Stimulated activated CD4-positive, alpha-beta T cell treated with anti-CD3 and anti-CD28 coated beads, Interleukin-1b, Interleukin-23, amount 100 ng/mL, for 4 hours (primary cell): ENCODE measurements around the gene CCNQ.

Source experiments
- DNase-seq, 2 donors: peaks; one replicate each; pipeline ENCODE4 v3.0.0-alpha.2; 2020; ENCODE audit warnings: low read depth in 2 of 2

The CCNQ gene

GRCh38 chrX:153637121-153638040 is 38.4 kb upstream of the CCNQ start:
- no peak for DNase-seq

GRCh38 chrX:153636716-153637115 is 37.8 kb upstream of the CCNQ start:
- no peak for DNase-seq

- no peak for DNase-seq
These were observed 37.1 kb upstream of the CCNQ start for GRCh38 chrX:153635788-153636668.

GRCh38 chrX:153635388-153635787 is 36.4 kb upstream of the CCNQ start:
- DNase-seq = no peak

GRCh38 chrX:153634832-153635231 is 35.9 kb upstream of the CCNQ start:
- DNase-seq = no peak

GRCh38 chrX:153634236-153634635 is 35.3 kb upstream of the CCNQ start:
- no peak for DNase-seq

- no peak for DNase-seq
These were observed 34.8 kb upstream of the CCNQ start for GRCh38 chrX:153633607-153634180.

- no peak for DNase-seq
These were observed 34.1 kb upstream of the CCNQ start for GRCh38 chrX:153633048-153633447.

- DNase-seq = no peak
These were observed 33.6 kb upstream of the CCNQ start for GRCh38 chrX:153632595-153632946.

GRCh38 chrX:153631907-153632594 is 33.1 kb upstream of the CCNQ start:
- no peak for DNase-seq

GRCh38 chrX:153631346-153631745 is 32.4 kb upstream of the CCNQ start:
- DNase-seq = no peak

GRCh38 chrX:153628665-153629064 is 29.7 kb upstream of the CCNQ start:
- no peak for DNase-seq

GRCh38 chrX:153628129-153628528 is 29.2 kb upstream of the CCNQ start:
- DNase-seq = no peak

- DNase-seq = no peak
These were observed 28.8 kb upstream of the CCNQ start for GRCh38 chrX:153627675-153628111.

GRCh38 chrX:153626863-153627674 is 28.1 kb upstream of the CCNQ start:
- DNase-seq = no peak

GRCh38 chrX:153626025-153626633 is 27.2 kb upstream of the CCNQ start:
- no peak for DNase-seq

GRCh38 chrX:153625271-153626024 is 26.5 kb upstream of the CCNQ start:
- DNase-seq = no peak

- no peak for DNase-seq
These were observed 25.5 kb upstream of the CCNQ start for GRCh38 chrX:153624196-153625091.
